Inferior parietal cortex (tissue), 1 donor: ENCODE results near the gene ACTN1.
"Not testable (repeated sequence)": the region's sequence is repeated elsewhere in the genome, so short reads cannot be mapped to it uniquely, and the experiment has no call there.

Experiments
- DNase-seq: peaks from one replicate; pipeline ENCODE4 v3.0.0-alpha.2; 2016; ENCODE audit errors: extremely low spot score

Gene ACTN1

GRCh38 chr14:68986926-68987652 lies 8.0 kb upstream of the ACTN1 start:
- no peak for DNase-seq

- no peak for DNase-seq
Observed at GRCh38 chr14:68986225-68986624, 7.1 kb upstream of the ACTN1 start.

GRCh38 chr14:68984686-68985085 lies 5.6 kb upstream of the ACTN1 start:
- DNase-seq = no peak

GRCh38 chr14:68983191-68983590 lies 4.1 kb upstream of the ACTN1 start:
- DNase-seq = no peak

- no peak for DNase-seq
Observed at GRCh38 chr14:68982581-68982980, 3.5 kb upstream of the ACTN1 start.

- no peak for DNase-seq
Observed at GRCh38 chr14:68981539-68981976, 2.5 kb upstream of the ACTN1 start.

- DNase-seq = no peak
Observed at GRCh38 chr14:68981139-68981538, 2.0 kb upstream of the ACTN1 start.

- no peak for DNase-seq
Observed at GRCh38 chr14:68979722-68980451, 785 bp upstream of the ACTN1 start.

GRCh38 chr14:68978172-68978911 lies 760 bp downstream of the ACTN1 start:
- no peak for DNase-seq

- DNase-seq = no peak
Observed at GRCh38 chr14:68977718-68978171, 1.4 kb downstream of the ACTN1 start.

- no peak for DNase-seq
Observed at GRCh38 chr14:68977180-68977717, 1.9 kb downstream of the ACTN1 start.

- DNase-seq = no peak
Observed at GRCh38 chr14:68976160-68977067, 2.7 kb downstream of the ACTN1 start.

- no peak for DNase-seq
Observed at GRCh38 chr14:68975667-68976066, 3.4 kb downstream of the ACTN1 start.

GRCh38 chr14:68974759-68975347 lies 4.2 kb downstream of the ACTN1 start:
- DNase-seq = no peak

- no peak for DNase-seq
Observed at GRCh38 chr14:68973639-68974038, 5.5 kb downstream of the ACTN1 start.

- not testable (repeated sequence) for DNase-seq
Observed at GRCh38 chr14:68973219-68973565, 5.9 kb downstream of the ACTN1 start.

- DNase-seq = no peak
Observed at GRCh38 chr14:68972507-68973218, 6.4 kb downstream of the ACTN1 start.

- DNase-seq = no peak
Observed at GRCh38 chr14:68971411-68972035, 7.6 kb downstream of the ACTN1 start.

GRCh38 chr14:68970736-68971135 lies 8.4 kb downstream of the ACTN1 start:
- DNase-seq = no peak
